K562 (cell line): Measurements from ENCODE around the gene GRID2IP. TPM values are rescaled to one million over a fixed set of nuclear protein-coding genes. Genes with fewer than 3 reads are reported as not detected.
A peak's percentile ranks its signal among the peaks of the same experiment; 100 is the strongest.

Source experiments
- ELF1 ChIP-seq: fragments of 200-800 bp; sonication (Bioruptor generic); IDR thresholded peaks from 2 replicates; pipeline ENCODE4 v1.6.1; 2016; ENCODE audit warnings: missing genetic modification characterization, missing compliant biosample characterization
- EP400 ChIP-seq: fragments of 450-650 bp; IDR thresholded peaks from 2 replicates; pipeline ENCODE4 v1.6.1; 2017; ENCODE audit warnings: antibody characterized with exemption, mild to moderate bottlenecking, moderate library complexity
- HMGN3 ChIP-seq: IDR thresholded peaks from 2 replicates; pipeline ENCODE4 v1.6.1; 2011; ENCODE audit warnings: borderline replicate concordance, low read depth, mild to moderate bottlenecking, mixed read lengths, low read length; ENCODE audit not compliant: insufficient read length; ENCODE audit errors: extremely low read depth
- HNRNPL ChIP-seq: fragments of 200-400 bp; formaldehyde crosslinking; IDR thresholded peaks from 2 replicates; pipeline ENCODE4 v1.6.1; 2017; ENCODE audit warnings: low read depth, mild to moderate bottlenecking, low read length
- NR2C1 ChIP-seq, 2 experiments: fragments of 450-650 bp; IDR thresholded peaks; 2 replicates each; pipeline ENCODE4 v1.6.1; 2017; ENCODE audit warnings: mild to moderate bottlenecking in 2 of 2, antibody characterized with exemption in 1 of 2, inconsistent platforms in 1 of 2, missing compliant biosample characterization in 1 of 2, missing genetic modification characterization in 1 of 2
- PML ChIP-seq: IDR thresholded peaks from 2 replicates; pipeline ENCODE4 v1.6.1; 2012; ENCODE audit warnings: low read length, inconsistent platforms
- TRIM24 ChIP-seq, 2 experiments: fragments of 450-650 bp; IDR thresholded peaks; 2 replicates each; pipeline ENCODE4 v1.6.1; 2016
- ZNF184 ChIP-seq: sonication (generic); formaldehyde crosslinking; IDR thresholded peaks from 2 replicates; pipeline ENCODE4 v1.5.0; 2020; ENCODE audit warnings: missing genetic modification reagents
- polyA plus RNA-seq, 8 experiments: library from polyadenylated mRNA; depleted of rRNA in 4 of 8; stranded (reverse) in 5 of 8; unstranded in 3 of 8; fragments of >200 nt; fragmentation: Nextera tagmentation in 2 of 8; fragmentation: Illumina TruSeq in 1 of 8; extraction: Ambion mirVana in 2 of 8; extraction: Trizol in 1 of 8; gene quantifications; 2 replicates each; pipeline versions ENCODE4 v1.2.1 to v1.2.3, GENCODE V29; 2011 to 2014; ENCODE audit warnings: inconsistent platforms in 1 of 8, missing spikeins in 1 of 8
- total RNA-seq, 7 experiments: library from RNA; depleted of rRNA in 6 of 7; stranded (reverse); fragments of >200 nt in 6 of 7; fragmentation: Illumina TruSeq in 2 of 7; extraction: Trizol in 2 of 7; gene quantifications; 2 replicates each; pipeline versions ENCODE4 v1.2.1 to v1.2.3, GENCODE V29; 2011 to 2021; ENCODE audit warnings: low replicate concordance in 1 of 7
- TF ChIP-seq, protein P1 (sequence below), 2 experiments: fragments of 150-350 bp in 1 of 2; IDR thresholded peaks; 2 replicates each; pipeline ENCODE4 v1.6.1; 2012 to 2016; ENCODE audit warnings: low read depth in 2 of 2, low read length in 2 of 2, mild to moderate bottlenecking in 1 of 2, moderate library complexity in 1 of 2
- TF ChIP-seq, protein P2 (sequence below), 3 experiments: fragments of 200-800 bp in 1 of 3; fragments of 250-450 bp in 1 of 3; fragments of 450-650 bp in 1 of 3; sonication (Bioruptor Pico) in 1 of 3; sonication (Bioruptor generic) in 1 of 3; formaldehyde crosslinking in 1 of 3; IDR thresholded peaks; 2 replicates each; pipeline versions ENCODE4 v1.6.1 to v1.8.0; 2016 to 2022; ENCODE audit warnings: mild to moderate bottlenecking in 2 of 3, missing genetic modification characterization in 2 of 3, missing compliant biosample characterization in 1 of 3, moderate library complexity in 1 of 3
- TF ChIP-seq, protein P3 (sequence below): IDR thresholded peaks from 2 replicates; pipeline ENCODE4 v1.6.1; 2014; ENCODE audit warnings: antibody characterized with exemption
- TF ChIP-seq, protein P4 (sequence below), 2 experiments: fragments of 450-650 bp; IDR thresholded peaks; 2 replicates each; pipeline ENCODE4 v1.6.1; 2018; ENCODE audit warnings: mild to moderate bottlenecking in 2 of 2, low read depth in 1 of 2; ENCODE audit not compliant: partially characterized antibody in 2 of 2

Gene GRID2IP
- total and polyA plus RNA-seq, 9 of the 15 experiments (the other 6 are each of a cell fraction or from before 2014, with no cell fraction given) = not detected

DNA sequence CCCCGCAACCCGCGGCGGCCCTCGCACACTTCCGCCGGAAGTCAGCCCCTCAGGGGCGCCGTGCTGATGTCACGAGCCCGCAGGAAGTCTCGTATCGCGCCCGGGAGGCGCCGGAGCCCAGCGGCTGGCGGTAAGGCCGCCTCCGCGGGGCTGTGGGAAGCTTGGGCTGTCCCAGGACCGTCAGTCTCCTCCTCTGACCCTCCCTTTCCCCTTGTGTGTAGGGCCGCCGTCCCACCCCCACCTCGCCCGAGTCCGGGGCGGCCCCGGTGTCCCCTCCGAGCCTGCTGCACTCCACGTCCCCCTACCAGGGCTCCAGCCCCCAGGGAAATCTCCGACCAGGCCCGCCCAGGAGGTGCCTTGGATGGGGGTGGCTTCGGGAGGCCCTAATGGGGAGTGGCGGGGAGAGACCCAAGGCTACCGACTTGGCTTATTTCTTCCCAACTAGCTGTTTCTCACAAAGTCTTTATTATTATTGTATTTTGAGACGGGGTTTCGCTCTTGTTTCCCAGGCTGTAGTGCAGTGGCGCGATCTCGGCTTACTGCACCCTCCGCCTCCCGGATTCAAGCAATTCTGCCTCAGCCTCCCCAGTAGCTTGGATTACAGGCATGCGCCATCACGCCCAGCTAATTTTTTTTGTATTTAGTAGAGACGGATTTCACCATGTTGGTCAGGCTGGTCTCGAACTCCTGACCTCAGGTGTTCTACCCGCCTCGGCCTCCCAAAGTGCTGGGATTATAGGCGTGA, 26.3 kb upstream of the GRID2IP start, which contains the start of gene ZDHHC4 (continued):
- TF ChIP-seq, protein P1, sequence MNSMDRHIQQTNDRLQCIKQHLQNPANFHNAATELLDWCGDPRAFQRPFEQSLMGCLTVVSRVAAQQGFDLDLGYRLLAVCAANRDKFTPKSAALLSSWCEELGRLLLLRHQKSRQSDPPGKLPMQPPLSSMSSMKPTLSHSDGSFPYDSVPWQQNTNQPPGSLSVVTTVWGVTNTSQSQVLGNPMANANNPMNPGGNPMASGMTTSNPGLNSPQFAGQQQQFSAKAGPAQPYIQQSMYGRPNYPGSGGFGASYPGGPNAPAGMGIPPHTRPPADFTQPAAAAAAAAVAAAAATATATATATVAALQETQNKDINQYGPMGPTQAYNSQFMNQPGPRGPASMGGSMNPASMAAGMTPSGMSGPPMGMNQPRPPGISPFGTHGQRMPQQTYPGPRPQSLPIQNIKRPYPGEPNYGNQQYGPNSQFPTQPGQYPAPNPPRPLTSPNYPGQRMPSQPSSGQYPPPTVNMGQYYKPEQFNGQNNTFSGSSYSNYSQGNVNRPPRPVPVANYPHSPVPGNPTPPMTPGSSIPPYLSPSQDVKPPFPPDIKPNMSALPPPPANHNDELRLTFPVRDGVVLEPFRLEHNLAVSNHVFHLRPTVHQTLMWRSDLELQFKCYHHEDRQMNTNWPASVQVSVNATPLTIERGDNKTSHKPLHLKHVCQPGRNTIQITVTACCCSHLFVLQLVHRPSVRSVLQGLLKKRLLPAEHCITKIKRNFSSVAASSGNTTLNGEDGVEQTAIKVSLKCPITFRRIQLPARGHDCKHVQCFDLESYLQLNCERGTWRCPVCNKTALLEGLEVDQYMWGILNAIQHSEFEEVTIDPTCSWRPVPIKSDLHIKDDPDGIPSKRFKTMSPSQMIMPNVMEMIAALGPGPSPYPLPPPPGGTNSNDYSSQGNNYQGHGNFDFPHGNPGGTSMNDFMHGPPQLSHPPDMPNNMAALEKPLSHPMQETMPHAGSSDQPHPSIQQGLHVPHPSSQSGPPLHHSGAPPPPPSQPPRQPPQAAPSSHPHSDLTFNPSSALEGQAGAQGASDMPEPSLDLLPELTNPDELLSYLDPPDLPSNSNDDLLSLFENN (IDR thresholded peaks at IDR 0.05; ENCODE audit: low read depth in 2 of 2, low read length in 2 of 2) = no peak
- TF ChIP-seq, protein P2, sequence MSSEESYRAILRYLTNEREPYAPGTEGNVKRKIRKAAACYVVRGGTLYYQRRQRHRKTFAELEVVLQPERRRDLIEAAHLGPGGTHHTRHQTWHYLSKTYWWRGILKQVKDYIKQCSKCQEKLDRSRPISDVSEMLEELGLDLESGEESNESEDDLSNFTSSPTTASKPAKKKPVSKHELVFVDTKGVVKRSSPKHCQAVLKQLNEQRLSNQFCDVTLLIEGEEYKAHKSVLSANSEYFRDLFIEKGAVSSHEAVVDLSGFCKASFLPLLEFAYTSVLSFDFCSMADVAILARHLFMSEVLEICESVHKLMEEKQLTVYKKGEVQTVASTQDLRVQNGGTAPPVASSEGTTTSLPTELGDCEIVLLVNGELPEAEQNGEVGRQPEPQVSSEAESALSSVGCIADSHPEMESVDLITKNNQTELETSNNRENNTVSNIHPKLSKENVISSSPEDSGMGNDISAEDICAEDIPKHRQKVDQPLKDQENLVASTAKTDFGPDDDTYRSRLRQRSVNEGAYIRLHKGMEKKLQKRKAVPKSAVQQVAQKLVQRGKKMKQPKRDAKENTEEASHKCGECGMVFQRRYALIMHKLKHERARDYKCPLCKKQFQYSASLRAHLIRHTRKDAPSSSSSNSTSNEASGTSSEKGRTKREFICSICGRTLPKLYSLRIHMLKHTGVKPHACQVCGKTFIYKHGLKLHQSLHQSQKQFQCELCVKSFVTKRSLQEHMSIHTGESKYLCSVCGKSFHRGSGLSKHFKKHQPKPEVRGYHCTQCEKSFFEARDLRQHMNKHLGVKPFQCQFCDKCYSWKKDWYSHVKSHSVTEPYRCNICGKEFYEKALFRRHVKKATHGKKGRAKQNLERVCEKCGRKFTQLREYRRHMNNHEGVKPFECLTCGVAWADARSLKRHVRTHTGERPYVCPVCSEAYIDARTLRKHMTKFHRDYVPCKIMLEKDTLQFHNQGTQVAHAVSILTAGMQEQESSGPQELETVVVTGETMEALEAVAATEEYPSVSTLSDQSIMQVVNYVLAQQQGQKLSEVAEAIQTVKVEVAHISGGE (CRISPR knock-in tag; IDR thresholded peaks at IDR 0.05) = peak in 2 of 3 experiments; percentile 71 to 85; a peak in 4 of 6 replicates
- TF ChIP-seq TRIM24 (IDR thresholded peaks at IDR 0.05) (peak in 1 of 2 experiments; percentile 14; a peak in 1 of 4 replicates), PML (peak; percentile 76), ELF1 (tag) (peak; percentile 59; the same call in 1 of the 2 replicates), EP400 (peak; percentile 79), NR2C1 (IDR thresholded peaks at IDR 0.05) (no peak), NR2C1 (tag; IDR thresholded peaks at IDR 0.05) (peak; percentile 97), HNRNPL (0 out of 2 replicates have a peak, but pooled peaks have one; percentile 46), ZNF184 (CRISPR knock-in tag) (no peak), HMGN3 (peak; percentile 41)
- TF ChIP-seq, protein P3, sequence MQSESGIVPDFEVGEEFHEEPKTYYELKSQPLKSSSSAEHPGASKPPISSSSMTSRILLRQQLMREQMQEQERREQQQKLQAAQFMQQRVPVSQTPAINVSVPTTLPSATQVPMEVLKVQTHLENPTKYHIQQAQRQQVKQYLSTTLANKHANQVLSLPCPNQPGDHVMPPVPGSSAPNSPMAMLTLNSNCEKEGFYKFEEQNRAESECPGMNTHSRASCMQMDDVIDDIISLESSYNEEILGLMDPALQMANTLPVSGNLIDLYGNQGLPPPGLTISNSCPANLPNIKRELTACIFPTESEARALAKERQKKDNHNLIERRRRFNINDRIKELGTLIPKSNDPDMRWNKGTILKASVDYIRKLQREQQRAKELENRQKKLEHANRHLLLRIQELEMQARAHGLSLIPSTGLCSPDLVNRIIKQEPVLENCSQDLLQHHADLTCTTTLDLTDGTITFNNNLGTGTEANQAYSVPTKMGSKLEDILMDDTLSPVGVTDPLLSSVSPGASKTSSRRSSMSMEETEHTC = peak; percentile 22; the same call in 1 of the 2 replicates
- TF ChIP-seq, protein P4, sequence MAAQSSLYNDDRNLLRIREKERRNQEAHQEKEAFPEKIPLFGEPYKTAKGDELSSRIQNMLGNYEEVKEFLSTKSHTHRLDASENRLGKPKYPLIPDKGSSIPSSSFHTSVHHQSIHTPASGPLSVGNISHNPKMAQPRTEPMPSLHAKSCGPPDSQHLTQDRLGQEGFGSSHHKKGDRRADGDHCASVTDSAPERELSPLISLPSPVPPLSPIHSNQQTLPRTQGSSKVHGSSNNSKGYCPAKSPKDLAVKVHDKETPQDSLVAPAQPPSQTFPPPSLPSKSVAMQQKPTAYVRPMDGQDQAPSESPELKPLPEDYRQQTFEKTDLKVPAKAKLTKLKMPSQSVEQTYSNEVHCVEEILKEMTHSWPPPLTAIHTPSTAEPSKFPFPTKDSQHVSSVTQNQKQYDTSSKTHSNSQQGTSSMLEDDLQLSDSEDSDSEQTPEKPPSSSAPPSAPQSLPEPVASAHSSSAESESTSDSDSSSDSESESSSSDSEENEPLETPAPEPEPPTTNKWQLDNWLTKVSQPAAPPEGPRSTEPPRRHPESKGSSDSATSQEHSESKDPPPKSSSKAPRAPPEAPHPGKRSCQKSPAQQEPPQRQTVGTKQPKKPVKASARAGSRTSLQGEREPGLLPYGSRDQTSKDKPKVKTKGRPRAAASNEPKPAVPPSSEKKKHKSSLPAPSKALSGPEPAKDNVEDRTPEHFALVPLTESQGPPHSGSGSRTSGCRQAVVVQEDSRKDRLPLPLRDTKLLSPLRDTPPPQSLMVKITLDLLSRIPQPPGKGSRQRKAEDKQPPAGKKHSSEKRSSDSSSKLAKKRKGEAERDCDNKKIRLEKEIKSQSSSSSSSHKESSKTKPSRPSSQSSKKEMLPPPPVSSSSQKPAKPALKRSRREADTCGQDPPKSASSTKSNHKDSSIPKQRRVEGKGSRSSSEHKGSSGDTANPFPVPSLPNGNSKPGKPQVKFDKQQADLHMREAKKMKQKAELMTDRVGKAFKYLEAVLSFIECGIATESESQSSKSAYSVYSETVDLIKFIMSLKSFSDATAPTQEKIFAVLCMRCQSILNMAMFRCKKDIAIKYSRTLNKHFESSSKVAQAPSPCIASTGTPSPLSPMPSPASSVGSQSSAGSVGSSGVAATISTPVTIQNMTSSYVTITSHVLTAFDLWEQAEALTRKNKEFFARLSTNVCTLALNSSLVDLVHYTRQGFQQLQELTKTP (IDR thresholded peaks at IDR 0.05; ENCODE audit: low read depth in 1 of 2, partially characterized antibody in 2 of 2) = no peak
